Activated T-cell treated with anti-CD3 and anti-CD28 coated beads for 4 hours (primary cell): ENCODE data around the gene FABP6.

Source experiments
- DNase-seq: peaks from one replicate; pipeline ENCODE4 v3.0.0-alpha.2; 2020

The FABP6 gene

DNA sequence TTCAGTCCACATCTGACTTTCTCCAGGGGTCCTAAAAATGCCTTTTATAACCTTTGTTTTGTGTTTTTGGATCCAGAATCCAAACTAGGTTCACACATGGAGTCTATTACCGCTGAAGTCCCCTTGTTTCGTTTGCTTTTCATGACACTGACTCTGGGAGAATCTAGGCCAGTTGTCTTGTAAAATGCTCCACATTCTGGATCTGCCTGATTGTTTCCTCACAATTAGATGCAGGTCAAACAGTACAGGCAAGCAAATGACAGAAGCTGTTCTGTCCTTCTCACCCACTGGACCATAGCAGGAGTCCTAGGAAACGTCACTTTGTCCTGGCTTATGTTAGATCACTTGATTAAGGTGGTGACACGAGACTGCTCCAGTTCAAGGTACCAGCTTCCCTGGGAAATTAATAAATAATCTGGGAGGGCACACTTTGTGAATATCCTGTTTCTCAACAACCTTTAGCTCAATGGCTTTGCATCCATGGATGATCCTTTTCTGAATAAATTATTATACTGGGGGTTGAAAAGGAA is 34.1 kb downstream of the FABP6 start:
- DNase-seq = no peak

DNA sequence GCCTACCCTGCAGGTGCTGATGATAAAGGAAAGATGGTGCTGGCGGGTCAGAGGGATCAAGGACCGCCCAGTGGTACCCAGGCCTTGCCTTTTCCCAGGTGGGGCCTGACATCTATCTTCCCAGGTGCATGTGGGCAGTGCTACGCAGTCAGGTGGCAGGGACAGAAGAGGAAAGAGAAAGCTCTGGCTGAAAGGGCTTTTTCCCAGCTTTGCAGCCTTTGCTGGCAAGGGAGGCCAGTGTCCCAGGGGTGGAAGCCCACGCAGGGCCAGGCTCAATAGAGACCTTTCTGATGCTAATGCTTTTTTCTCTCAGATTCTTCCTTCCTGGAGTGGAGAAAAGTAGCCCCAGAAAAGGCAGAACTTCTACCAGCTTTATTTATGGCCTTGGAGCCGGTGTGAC is 36.7 kb downstream of the FABP6 start:
- DNase-seq = no peak

DNA sequence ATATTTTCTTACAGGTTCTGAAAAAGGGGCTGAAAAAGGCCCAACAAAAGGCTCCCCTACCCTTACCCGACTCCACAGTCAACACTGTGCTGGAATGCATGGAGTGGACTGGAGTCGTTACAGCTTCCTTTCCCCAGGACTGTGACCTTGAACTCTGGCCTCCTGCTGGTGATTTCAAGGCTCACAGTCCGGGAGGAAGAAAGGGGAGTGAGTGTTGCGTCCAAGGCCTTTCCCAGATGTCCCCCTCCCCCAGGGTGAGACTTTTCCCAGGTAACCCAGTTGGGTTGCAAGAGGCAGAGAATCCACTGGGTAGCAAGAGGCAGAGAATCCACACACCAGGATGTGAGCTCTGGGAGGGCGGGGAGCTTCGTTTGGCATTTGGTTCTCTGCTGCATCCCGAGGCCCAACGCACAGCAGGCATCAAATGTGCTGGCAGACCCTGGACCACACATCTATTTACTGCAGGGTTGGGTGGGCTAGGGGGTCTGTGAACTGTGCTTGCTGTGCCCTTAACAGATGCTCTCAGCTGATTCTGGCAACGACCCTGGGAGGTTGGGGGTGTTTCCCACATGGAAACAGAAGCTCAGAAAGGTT is 37.5 kb downstream of the FABP6 start:
- no peak for DNase-seq

GRCh38 chr5:160268121-160268520 is 38.8 kb downstream of the FABP6 start:
- DNase-seq = no peak

GRCh38 chr5:160269017-160269416 is 39.7 kb downstream of the FABP6 start:
- DNase-seq = no peak

DNA sequence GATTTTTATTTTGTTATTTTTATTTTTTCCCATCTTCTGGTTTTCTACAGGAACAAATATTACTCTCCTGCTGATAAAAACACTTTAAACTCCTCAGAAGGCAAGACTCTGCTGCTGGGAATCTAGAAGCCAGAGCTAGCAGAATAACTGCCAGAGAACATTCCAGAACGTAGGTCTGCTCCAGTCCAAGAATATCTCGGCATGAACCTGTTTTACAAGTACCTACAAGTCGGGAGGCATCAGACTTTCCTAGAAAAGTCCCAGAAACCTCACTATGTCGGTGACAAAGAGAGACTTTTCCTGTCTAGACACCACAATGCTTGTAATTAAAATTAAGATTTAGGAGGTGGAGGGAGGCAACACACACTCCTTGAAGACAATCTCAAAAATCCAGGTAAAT is 41.4 kb downstream of the FABP6 start:
- no peak for DNase-seq

GRCh38 chr5:160271396-160271795 is 42.1 kb downstream of the FABP6 start:
- DNase-seq = no peak

- DNase-seq = no peak
Measured at GRCh38 chr5:160271836-160272235, 42.5 kb downstream of the FABP6 start.

DNA sequence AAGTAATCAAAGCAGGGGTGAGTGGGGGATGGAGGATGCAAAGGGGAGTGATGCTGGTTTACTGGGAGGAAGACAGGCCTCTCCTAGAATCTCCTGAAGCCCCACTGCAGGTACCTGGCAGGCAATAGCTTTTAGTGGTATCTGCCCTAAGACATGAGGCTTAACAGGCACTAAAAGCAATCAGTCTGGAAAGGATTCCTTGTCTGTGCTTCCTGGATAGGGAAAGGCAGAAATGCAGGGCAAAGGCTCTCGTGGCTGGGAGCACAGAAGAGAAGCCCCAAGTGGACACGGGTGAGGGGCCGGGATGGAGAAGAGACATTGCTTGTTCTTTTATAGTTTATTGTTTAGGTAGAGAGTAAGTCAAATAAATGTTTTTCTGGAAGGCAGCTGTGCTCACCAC is 43.0 kb downstream of the FABP6 start:
- no peak for DNase-seq

DNA sequence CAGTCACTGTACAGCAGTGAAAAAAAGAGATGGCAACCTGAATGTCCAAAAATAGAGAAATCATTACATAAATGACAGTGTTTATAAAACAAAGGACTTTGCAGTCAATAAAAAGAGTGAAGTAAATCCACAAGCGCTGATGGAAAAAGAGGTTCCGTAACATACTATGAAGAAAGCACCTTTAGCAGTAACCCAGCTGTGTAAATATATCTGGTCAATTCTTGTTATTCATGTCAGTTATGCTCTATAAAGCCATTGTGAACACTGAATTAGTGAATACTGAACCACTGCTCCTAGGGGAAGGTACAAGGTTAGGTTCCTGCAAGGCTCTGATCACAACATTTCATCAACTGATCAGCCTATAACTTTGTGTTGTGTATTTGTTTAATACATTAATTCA is 43.6 kb downstream of the FABP6 start:
- DNase-seq = no peak

GRCh38 chr5:160274483-160274931 is 45.2 kb downstream of the FABP6 start:
- DNase-seq = no peak

DNA sequence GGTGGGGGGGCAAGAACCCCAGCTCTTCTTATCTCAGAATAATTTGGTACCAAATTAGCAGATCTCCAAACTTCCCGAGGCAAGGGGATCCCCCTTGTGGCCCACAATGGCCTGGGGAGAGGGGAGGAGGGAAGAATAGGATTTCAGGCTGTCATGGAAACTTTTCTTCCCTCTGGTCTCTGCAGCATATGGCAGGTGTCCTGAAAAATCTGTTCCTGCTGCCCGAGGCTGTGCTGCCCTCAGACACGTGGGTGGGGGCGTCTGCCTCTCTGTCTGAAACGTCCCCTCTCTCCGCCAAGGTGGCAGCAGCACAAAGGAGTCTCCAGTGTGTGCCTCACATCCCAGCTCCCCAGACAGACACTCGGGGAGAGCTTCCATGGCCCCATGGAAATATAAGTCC is 49.0 kb downstream of the FABP6 start:
- no peak for DNase-seq

GRCh38 chr5:160280384-160281095 is 51.2 kb downstream of the FABP6 start:
- no peak for DNase-seq

DNA sequence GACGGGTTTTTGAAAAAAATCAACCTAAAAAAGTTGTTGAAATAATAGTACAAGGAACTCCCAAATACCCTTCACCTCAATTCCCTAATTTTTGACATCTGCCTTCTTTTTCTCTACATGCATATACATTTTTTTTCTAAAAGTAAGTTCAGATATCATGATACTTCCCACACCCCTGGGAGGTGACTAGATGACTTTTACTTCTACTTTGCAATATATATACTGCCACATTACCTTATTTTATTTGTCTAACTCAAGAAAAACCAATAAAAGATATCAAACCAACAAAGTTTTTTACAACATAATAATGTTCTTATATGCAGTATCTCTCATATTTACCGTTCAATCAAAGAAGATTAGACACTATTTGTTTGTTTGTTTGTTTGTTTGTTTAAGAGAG is 52.0 kb downstream of the FABP6 start:
- DNase-seq = no peak

- DNase-seq = no peak
Measured at GRCh38 chr5:160284291-160284873, 55.1 kb downstream of the FABP6 start.

DNA sequence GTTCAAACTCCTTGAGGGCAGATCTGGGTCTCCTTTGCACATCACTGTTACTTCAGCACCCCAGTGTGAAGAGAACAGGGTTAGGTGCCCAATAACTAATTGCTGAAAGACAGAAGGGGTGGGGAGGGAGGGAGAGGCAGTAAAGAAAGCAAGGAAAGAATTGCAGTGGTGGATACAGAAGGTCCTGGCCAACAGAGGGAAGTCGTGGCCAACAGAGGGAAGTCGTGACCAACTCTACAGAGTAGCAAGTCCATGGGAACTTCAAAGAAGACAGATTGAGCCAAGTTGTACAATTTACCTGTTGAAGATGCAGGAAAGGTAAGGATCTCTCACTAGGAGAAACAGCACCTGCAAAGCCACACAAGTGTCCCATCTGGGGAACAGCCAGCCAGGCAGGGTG is 56.0 kb downstream of the FABP6 start:
- no peak for DNase-seq

- no peak for DNase-seq
Measured at GRCh38 chr5:160286947-160287346, 57.6 kb downstream of the FABP6 start.

GRCh38 chr5:160287378-160288051 is 58.2 kb downstream of the FABP6 start:
- DNase-seq = no peak
